Transverse colon (tissue), 4 donors: ENCODE data around the gene MRPL54.

Experiments used
- CTCF ChIP-seq, 5 experiments: fragments of 200-600 bp in 3 of 5; fragments of 450-650 bp in 2 of 5; sonication (generic) in 3 of 5; IDR thresholded peaks; 1 replicate in 2 of 5; 2 replicates in 3 of 5; pipeline ENCODE4 v1.5.1; 2016 to 2017; ENCODE audit warnings: antibody characterized with exemption in 5 of 5, inconsistent platforms in 3 of 5, mild to moderate bottlenecking in 2 of 5, moderate library complexity in 1 of 5
- EP300 ChIP-seq: sonication (generic); formaldehyde crosslinking; IDR thresholded peaks from one replicate; pipeline ENCODE4 v1.6.1; 2017; ENCODE audit warnings: antibody characterized with exemption, low read depth
- POLR2AphosphoS5 ChIP-seq, 3 donors: sonication (generic); formaldehyde crosslinking; IDR thresholded peaks; one replicate each; pipeline ENCODE4 v1.6.1; 2016; ENCODE audit warnings: antibody characterized with exemption in 3 of 3

- TF ChIP-seq CTCF (IDR thresholded peaks at IDR 0.05) (no peak), POLR2AphosphoS5 (IDR thresholded peaks at IDR 0.05) (no peak), EP300 (no peak)
Measured at GRCh38 chr19:3768748-3769099, 6.2 kb downstream of the MRPL54 start.
